ENCODE data around the gene OSBP2.

DNA sequence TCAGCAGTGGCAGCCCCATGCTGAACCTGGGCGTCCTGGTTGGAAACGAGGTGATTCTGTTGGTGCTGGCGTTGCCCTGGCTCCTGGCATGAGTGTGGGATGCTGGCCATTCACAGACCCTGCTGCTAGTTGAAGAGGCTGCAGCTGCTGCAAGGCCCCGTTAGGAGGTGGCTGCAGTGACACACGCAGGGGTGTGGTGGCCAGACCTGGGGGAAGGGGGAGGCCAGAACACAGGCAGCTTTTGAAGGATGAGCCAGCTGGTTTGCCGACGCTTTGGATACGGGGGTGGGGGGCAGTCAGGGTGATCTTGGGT lies 196.7 kb downstream of the OSBP2 start:
- TF ChIP-seq, protein P1, sequence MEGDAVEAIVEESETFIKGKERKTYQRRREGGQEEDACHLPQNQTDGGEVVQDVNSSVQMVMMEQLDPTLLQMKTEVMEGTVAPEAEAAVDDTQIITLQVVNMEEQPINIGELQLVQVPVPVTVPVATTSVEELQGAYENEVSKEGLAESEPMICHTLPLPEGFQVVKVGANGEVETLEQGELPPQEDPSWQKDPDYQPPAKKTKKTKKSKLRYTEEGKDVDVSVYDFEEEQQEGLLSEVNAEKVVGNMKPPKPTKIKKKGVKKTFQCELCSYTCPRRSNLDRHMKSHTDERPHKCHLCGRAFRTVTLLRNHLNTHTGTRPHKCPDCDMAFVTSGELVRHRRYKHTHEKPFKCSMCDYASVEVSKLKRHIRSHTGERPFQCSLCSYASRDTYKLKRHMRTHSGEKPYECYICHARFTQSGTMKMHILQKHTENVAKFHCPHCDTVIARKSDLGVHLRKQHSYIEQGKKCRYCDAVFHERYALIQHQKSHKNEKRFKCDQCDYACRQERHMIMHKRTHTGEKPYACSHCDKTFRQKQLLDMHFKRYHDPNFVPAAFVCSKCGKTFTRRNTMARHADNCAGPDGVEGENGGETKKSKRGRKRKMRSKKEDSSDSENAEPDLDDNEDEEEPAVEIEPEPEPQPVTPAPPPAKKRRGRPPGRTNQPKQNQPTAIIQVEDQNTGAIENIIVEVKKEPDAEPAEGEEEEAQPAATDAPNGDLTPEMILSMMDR (IDR thresholded peaks at IDR 0.05) = no peak
- TF ChIP-seq POLR2A (IDR thresholded peaks at IDR 0.05) = no peak
